Dedifferentiated amniotic fluid mesenchymal stem cell (primary cell): ENCODE measurements around the gene TYRO3.
"Not testable (repeated sequence)": the region's sequence is repeated elsewhere in the genome, so short reads cannot be mapped to it uniquely, and the experiment has no call there.

ENCODE experiments used
- DNase-seq: peaks from one replicate; pipeline ENCODE4 v3.0.0-alpha.2; 2016; ENCODE audit errors: extremely low spot score

The TYRO3 gene

GRCh38 chr15:41574158-41574557, 15.1 kb downstream of the TYRO3 start:
- DNase-seq: no peak

GRCh38 chr15:41575282-41575681, 16.3 kb downstream of the TYRO3 start:
- DNase-seq: no peak

- no peak for DNase-seq
Observed at GRCh38 chr15:41577863-41578735, 19.1 kb downstream of the TYRO3 start.

- no peak for DNase-seq
Observed at GRCh38 chr15:41578736-41579383, 19.8 kb downstream of the TYRO3 start.

GRCh38 chr15:41581110-41581509, 22.1 kb downstream of the TYRO3 start:
- DNase-seq: no peak

- no peak for DNase-seq
Observed at GRCh38 chr15:41583795-41584194, 24.8 kb downstream of the TYRO3 start.

- DNase-seq: no peak
Observed at GRCh38 chr15:41584636-41585126, 25.7 kb downstream of the TYRO3 start.

- peak; percentile 38 for DNase-seq
Observed at GRCh38 chr15:41585127-41586047, 26.4 kb downstream of the TYRO3 start.

- DNase-seq: not testable (repeated sequence)
Observed at GRCh38 chr15:41586531-41587282, 27.7 kb downstream of the TYRO3 start.

- not testable (repeated sequence) for DNase-seq
Observed at GRCh38 chr15:41589018-41589417, 30.0 kb downstream of the TYRO3 start.

- not testable (repeated sequence) for DNase-seq
Observed at GRCh38 chr15:41589571-41589970, 30.6 kb downstream of the TYRO3 start.

- DNase-seq: not testable (repeated sequence)
Observed at GRCh38 chr15:41591217-41591616, 32.2 kb downstream of the TYRO3 start.

- DNase-seq: not testable (repeated sequence)
Observed at GRCh38 chr15:41592718-41593117, 33.7 kb downstream of the TYRO3 start.

GRCh38 chr15:41594801-41595746, 36.1 kb downstream of the TYRO3 start:
- no peak for DNase-seq

GRCh38 chr15:41596972-41597371, 38.0 kb downstream of the TYRO3 start:
- DNase-seq: no peak

- DNase-seq: no peak
Observed at GRCh38 chr15:41597787-41598186, 38.8 kb downstream of the TYRO3 start.

GRCh38 chr15:41599061-41599460, 40.0 kb downstream of the TYRO3 start:
- DNase-seq: no peak

- DNase-seq: no peak
Observed at GRCh38 chr15:41603411-41603935, 44.5 kb downstream of the TYRO3 start.
